Stimulated activated CD8-positive, alpha-beta memory T cell treated with anti-CD3 and anti-CD28 coated beads, Interleukin-15, amount 100 ng/mL, for 1 hour (primary cell): ENCODE measurements around the gene UBE3B.

Source experiments
- DNase-seq: peaks from one replicate; pipeline ENCODE4 v3.0.0-alpha.2; 2020; ENCODE audit warnings: low read depth

UBE3B gene

GRCh38 chr12:109553906-109554500 is 76.6 kb downstream of the UBE3B start:
- DNase-seq: no peak

- no peak for DNase-seq
Observed at GRCh38 chr12:109554761-109555160, 77.3 kb downstream of the UBE3B start.

DNA sequence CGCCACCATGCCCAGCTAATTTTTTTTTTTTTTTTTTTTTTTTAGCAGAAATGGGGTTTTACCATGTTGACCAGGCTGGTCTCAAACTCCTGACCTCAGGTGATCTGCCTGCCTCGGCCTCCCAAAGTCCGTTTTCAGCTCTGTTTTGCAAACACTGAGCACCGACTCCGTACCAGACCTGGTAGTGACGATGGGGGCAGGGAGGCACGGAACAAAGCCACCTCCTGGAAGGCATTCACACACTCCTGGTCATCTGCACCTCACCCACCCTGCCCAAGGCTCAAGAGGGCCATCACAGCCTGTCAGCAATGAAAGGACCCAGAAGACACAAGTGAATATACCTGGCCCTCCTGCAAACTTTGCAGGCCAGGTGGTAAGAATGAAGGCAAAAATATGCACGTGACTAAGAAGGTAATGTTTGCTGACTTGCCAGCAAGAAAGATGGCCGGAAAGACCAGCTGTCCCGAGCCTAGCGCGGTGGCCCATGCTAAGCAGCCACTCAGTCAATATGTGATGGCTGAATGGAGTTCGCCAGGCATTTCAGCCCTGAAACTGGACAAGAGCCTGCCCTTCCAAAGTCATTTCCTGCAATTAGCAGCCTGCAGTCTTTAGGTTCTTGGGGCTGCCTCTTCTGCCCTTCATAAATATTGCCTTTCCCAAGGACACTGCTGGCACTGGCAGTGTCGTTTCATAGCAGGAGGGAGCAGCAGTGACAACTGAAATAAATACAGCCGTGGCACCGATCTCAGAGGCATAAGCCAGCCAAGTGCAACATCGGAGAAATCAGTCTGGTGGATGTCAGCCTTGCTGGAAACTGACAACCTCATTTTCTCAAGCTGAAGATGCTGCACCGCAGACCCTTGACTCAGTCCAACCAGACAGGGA is 78.2 kb downstream of the UBE3B start:
- DNase-seq: no peak

DNA sequence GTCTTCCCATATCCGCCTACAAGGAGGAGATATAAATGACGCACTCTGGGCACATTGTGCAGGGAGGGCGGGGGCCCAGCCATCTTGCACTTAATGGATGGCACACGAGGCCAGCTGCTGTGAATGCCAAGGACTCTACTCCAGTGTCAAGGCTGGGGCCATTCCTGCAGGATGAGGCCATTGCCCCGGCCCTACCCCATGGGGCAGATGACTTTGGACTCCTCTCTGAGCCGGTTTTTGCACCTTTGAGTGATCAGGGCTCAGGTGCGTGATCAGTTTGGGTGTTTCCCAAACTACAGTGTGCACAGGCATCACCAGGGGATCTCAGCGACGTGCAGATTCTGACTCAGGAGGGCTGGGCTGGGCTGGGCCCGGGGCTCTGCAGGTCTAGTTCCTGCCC is 79.8 kb downstream of the UBE3B start:
- no peak for DNase-seq

DNA sequence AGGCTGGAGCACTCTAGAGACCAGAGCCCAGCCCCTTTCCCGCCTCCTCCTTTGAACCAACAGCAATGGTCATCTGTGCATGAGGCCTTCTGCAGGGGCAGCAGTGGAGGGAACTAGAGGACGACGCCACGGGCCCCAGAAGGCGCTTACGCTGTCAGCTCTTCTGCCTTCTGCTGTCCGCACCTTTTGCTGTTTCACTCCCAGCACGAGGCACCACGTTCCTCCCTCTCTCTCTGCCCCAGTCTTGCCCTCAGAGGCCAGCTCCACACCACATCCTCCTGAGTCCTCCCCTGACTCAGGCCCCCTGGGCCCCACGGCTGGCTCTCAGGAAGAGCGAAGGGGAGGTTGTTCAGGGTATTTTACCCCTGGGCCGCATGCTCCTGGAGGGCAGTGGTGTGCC is 80.4 kb downstream of the UBE3B start:
- no peak for DNase-seq

GRCh38 chr12:109558374-109559199 is 81.2 kb downstream of the UBE3B start:
- DNase-seq: no peak

DNA sequence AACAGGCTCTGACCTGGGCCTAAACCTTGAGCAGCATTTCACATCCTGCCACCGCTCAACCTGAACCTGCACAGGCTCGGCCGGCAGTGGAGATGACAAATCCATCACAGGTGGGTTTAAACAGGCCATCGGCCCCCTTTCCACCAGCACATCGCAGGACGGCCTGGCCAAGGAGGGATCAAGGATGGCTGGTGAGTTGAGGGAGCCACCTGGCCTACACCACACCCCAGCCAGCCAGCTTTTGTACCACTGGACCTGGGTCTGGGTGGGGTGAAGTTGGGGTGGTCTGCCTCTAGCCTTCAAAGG is 81.7 kb downstream of the UBE3B start:
- no peak for DNase-seq

DNA sequence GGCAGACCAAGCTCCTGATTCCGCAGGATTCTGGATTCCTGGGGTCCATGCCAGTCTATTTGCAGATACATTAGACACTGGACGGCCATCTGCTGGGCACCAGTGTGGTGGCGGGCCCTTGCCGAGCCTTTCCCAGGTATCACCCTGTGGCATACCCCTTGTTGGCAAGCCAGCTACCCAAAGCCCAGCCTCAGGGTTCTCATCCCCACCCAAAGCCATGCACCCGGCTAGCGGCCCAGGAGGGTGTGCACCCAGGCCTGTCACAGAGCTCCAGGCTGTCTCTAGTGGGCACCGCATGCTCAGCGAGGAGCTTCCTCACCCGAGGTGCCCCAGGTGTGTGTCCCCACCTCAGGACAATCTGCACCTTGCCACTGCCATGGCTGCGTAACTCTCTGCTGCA is 82.2 kb downstream of the UBE3B start:
- no peak for DNase-seq

DNA sequence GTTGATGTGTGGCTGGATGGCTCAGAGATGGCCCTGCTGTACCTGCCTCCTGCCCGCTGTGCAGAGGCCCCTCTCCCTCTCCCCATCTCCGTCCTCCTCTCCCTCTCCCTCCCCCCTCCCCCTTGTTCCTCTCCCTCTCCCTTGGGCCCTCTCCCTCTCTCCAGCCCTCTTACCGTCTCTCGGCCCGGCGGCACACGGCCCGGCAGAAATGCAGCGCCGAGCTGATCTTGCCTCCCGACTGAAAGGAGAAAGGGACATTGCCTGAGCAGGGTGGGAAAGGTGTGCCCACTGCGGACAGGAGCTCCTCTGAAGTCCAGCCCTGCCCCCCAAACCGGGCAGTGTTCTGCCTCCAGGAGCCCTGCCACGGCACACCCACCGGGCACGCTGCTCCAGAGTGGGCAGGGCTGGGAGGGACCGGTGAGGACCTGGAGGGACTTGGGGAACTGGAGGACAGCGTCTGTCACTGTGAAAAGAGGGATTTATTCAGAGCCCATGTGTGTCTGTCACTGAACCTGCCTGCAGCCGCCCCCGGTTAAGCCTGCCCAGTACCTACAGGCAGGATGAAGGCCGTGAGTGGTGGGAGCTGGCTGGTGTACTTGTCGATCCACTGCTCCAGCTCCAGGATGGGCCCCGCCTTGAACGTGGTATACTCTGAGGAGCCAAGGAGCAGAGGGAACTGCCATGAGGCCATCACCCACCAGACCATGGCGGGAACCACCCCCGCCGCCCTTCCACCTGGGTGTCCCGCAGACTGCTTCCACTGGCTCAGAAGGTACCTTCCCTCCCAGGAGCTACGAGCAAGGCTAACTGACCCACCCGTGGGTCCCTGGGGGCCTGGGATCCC is 83.7 kb downstream of the UBE3B start:
- DNase-seq: no peak

- no peak for DNase-seq
Observed at GRCh38 chr12:109561711-109562030, 84.2 kb downstream of the UBE3B start.

DNA sequence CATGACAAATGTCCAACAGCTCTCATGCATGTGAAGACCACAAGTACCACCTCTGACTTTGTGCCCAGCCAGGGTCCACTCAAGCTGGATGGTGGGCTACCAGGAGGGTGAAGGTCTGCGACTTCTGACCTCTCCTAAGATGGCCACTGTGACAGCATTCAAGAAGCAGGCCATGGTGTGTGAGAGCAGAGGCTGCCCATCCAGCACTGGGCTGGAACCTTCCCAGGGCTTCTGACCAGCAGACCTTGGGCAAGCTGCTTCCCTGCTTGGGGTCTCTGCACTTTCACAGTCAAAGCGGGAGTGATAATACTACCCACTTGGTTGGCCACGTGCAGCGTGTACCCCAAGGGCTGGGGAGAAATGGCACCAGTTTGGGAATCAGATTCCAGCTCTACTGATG is 85.4 kb downstream of the UBE3B start:
- DNase-seq: no peak

DNA sequence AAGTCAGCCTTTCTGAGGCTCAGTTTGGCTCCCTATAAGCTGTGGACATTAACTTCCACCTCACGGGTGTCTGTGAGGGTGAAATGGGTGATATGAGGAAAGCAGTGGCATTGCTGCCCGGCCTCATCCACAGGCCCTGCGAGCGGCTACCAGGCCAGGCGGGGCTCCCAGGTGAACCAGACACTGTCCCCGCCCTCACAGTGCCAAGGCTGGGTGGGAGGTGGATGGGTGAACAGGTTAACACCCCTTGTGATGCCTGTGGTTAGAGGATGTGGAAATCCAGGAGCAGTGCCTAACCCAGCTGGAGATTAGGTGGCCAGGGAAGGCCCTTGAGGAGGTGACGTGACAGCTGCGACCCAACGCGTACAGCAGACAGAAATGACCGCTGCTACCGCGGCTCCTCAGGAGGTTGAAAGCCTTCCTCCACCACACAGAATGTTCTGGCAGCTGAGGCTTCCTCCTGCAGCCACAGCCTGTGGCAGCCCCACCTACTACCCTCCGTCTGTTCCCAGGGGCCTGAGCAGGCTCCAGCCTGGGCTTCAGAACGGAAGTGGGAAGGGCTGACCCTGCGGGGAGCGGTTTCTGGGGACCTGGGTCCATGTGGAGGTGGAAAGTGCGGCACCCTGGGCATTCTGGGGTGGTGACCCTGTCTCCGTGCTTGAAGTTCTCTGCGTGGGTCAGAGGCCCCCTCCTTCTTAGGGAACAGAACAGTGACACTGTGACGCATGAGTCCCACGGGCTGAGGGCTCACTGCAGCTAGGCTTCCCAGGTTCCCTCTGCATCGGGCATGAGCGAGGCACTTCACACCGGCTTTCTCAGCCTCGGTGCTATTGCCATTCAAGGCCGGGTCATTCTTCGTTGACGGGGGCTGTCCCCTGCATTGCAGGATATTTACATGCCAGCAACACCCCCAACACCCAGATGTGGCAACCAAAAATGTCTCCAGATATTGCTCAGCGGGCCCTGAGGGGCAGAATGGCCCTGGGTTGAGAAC is 86.2 kb downstream of the UBE3B start:
- no peak for DNase-seq

- no peak for DNase-seq
Observed at GRCh38 chr12:109566424-109566823, 89.0 kb downstream of the UBE3B start.

- no peak for DNase-seq
Observed at GRCh38 chr12:109567296-109567695, 89.9 kb downstream of the UBE3B start.

DNA sequence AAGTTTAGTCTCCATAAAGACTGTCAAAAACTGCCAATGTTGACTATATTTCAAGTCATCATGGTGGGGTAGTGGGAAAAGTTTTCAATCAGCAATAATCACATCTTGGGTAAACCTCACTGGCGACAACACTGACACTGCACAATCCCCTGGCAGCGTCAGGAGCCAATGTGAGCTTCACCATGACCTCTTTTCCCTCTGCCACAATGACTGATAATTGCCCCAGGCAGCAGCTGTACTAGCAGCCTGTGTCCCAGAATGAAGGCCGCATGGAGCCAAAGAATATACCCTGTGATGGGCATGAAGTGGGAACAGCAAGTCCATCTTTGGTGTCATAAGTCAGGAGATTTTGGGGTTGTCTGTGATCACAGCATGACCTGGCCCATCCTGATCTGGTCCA is 90.5 kb downstream of the UBE3B start:
- no peak for DNase-seq

DNA sequence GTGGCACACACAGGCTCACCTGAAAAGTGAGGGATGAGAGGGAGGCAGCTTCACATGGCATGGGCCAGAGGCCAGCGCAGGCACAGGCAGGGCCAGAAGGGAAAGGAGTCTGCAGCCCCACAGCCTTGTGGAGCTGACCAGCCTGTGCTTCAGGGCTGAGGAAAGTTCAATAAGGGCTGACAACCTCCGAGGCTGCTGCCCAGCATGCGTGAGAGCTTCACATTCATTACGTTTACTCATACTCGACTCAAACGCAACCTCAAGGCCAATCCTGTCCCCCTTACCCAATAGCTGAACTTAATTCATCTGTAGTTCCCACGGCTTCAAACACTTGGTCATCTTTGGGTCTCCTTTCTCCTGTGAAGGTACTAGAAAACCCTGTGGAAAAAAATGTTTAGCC is 91.1 kb downstream of the UBE3B start:
- DNase-seq: no peak

DNA sequence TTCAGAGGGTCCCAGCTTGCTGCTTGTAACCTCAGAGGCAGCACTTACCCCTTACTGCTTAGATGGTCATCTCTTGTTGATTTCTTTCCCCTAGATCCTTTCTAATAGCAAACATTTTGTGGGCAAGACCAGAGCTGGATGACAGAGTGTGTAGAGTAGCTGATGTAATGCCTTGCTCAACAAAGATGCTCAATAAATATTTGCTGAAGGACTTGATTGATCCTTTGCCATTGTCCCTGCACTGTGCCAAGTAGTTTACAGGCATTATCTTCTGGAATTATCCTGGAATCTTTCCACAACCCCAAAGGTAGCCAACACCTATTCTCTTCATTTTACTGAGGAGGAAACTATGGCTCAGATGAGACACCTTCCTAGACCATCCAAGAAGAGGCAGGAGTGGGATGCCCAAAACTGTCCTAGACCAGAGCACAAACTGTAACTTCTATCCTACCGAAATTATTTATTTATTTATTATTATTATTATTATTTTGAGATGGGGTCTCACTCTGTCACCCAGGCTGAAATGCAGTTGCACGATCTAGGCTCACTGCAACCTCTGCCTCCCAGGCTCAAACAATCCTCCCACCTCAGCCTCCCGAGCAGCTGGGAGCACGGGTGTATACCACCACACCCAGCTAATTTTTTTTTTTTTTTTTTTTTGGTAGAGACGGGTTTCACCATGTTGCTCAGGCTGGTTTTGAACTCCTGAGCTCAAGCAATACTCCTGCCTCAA is 94.5 kb downstream of the UBE3B start:
- no peak for DNase-seq

- no peak for DNase-seq
Observed at GRCh38 chr12:109572506-109572845, 95.0 kb downstream of the UBE3B start.

DNA sequence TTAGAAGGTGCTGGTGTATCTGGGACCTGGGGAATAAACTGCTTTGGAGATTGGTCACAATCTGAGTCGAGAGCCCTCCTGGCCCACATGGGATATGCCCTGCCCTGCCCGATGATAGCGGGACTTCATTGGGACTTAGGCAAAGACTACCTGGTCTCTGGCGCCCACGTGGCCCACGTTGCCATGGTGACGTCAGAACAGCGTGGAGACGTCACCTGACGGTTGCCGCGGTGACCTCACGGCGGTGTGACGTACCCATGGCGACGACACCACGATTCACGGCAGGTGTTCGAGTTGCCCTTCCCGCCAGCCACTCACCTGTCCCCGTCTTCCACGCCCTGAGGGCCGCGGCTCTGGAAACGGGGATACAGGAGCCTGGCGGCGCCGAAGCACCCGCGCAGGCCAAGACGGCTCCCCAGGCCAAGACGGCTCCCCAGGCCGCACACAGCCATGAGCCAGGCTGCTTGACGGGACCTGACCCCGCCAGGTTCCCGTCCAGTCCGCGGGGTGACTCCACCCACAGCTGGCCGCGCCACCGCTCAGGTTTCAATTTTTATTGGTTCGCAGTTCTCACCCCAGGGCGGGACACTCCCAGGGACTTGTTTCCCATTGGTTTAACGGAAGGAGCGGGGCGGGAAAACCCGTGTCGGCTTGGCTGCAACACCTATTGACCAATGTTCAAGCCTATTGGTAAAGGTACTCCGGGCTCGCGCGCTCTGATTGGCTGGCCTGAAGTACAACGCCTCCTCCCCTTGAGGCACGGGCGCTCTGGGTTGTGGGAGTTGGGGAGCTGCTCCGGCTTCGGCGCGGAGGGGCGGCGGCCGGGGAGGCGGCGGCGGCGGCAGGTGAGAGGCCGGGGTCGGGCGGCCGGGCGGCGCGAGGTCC is 95.8 kb downstream of the UBE3B start, which contains the start of the genes MMAB and MVK:
Gene MMAB (minus strand): TSS at position 476 of the 885 bp plus-strand sequence. CDS start 24 bp downstream, at position 452.
Gene MVK (plus strand): TSS at position 766 of the 885 bp plus-strand sequence. CDS start 1,029 bp downstream, outside the sequence.
- peak; percentile 95 for DNase-seq
